Cardiac septum (tissue), 1 donor: ENCODE results near the gene CFAP92. TPM values are rescaled to one million over a fixed set of nuclear protein-coding genes. Genes with fewer than 3 reads are reported as not detected.
A peak's percentile ranks its signal among the peaks of the same experiment; 100 is the strongest.
"Not testable (repeated sequence)": the region's sequence is repeated elsewhere in the genome, so short reads cannot be mapped to it uniquely, and the experiment has no call there.

ENCODE experiments used
- DNase-seq: peaks from one replicate; pipeline ENCODE4 v3.0.0-alpha.2; 2020; ENCODE audit warnings: low spot score
- intact Hi-C: fragments of 100-400 bp; cut with DNase I; formaldehyde crosslinking; loops from one replicate; pipeline ENCODE4 v1.14.0; 2022
- total RNA-seq: library from RNA; stranded (reverse); fragmentation: NEBNext Ultra II Directional; extraction: Animal tissue kit (Norgen Biotek cat#: 25700); gene quantifications from one replicate; pipeline ENCODE4 v1.2.1, GENCODE V29; 2021
- donor health status: DM: no; HTN: no; CAD: no.

CFAP92 gene
- total RNA-seq, 1 donor from 2014 or later = 0.27 TPM

DNA sequence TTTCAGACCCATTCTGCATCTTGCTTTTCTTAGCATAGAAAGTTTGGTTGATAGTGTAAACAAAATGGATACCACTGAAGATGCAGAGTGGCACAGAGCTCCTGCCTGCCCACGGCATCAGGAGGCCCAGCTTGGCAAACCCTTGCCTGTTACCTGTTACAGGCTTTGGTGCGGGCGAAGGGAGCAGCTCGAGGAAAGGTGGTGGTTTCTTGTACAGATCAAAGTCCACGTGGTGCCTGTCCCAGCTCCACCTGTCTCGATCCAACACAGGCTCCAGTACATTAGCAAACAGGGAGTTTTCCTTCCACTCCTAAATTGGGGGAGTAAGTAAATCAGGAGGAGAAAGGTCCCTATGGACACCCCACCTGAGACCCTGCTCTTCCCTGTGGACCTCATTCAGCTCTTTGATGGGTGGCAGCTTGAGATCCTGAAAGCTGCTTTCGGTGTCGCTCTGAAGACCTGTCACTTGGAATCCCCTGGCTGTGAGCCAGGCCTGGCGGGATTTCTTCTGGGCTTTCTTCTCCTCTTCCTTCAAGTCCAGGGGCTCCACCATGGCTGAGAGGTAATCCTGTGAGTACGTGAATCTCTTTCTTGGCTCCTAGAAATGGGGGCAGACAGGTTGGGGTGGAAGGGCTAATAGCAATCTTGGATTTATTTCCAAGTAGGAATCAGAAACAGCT, 78.8 kb downstream of the CFAP92 start:
- DNase-seq = no peak
- intact Hi-C loops = no loop called here

- intact Hi-C loops = no loop called here
- DNase-seq = no peak
Observed at GRCh38 chr3:128911911-128912310, 82.0 kb downstream of the CFAP92 start.

GRCh38 chr3:128910006-128910405, 83.9 kb downstream of the CFAP92 start:
- intact Hi-C loops = no loop called here
- DNase-seq = no peak

GRCh38 chr3:128908951-128909350, 84.9 kb downstream of the CFAP92 start:
- intact Hi-C loops = no loop called here
- DNase-seq = no peak

GRCh38 chr3:128907706-128908445, 86.0 kb downstream of the CFAP92 start:
- intact Hi-C loops = no loop called here
- no peak for DNase-seq

GRCh38 chr3:128906804-128907525, 86.9 kb downstream of the CFAP92 start:
- intact Hi-C loops = no loop called here
- DNase-seq = no peak

GRCh38 chr3:128906031-128906803, 87.7 kb downstream of the CFAP92 start:
- intact Hi-C loops = no loop called here
- DNase-seq = no peak

- no peak for DNase-seq
- intact Hi-C loops = no loop called here
Observed at GRCh38 chr3:128903501-128903900, 90.4 kb downstream of the CFAP92 start.

DNA sequence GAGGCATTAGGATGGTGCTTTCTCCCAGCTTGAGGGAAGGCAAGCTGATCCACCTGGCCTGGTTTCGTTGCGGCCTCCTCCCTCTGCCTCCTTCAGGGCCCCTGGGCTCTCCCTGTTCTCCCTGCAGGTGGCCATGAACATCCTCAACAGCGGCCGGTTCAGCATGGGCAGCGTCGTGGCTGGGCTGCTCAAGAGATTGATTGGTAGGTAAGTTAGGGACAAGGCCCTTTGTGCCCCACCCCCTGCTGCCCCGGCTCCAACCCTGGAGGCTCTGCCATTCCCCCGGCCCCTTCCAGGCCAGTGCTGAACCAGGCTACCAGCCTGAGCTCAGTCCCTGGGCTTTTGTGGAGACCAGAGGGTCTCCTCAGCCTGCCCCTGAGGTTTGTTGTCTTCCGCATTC, 91.5 kb downstream of the CFAP92 start:
- no peak for DNase-seq

DNA sequence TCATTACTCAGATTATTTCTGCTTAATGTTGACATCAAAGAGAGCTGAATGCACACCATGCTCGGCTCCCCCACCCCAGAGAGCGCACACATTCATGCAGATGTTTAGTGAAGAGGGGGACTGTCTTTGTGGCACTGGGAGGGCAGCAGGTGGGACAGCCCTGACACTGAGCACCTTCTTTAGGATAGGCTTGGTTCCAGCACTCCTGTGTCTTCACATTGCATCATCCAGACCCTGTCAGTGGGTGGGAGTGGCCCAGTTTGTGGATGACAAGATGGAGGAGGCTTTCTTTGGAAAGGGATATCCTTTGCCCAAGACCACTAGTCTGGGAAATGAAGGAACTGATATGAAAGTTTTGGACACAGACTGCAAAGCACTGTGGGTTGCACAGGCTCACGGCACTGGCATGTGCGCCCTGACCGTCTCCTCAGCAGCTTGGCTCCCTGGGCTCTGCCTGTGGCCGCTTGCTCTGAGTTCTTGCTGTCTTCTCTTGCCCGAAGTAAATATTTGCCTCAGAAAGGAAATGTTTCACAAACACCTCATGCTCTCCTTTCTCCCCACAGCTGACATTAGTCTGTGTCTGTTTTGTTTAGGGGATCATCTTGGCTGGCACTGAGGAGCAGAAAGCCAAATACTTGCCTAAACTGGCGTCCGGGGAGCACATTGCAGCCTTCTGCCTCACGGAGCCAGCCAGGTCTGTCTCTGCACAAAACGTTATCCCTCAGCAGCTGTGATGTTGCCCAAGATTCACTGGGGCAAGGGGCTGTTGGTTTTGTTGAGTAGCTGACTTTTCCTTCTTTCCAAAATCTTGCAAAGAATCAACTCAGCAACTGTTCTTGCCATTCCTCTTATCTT, 97.8 kb downstream of the CFAP92 start:
- DNase-seq = no peak
- intact Hi-C loops = no loop called here

More for the DNA sequence above, 91.5 kb downstream of the CFAP92 start:
- intact Hi-C loops = no loop called here

DNA sequence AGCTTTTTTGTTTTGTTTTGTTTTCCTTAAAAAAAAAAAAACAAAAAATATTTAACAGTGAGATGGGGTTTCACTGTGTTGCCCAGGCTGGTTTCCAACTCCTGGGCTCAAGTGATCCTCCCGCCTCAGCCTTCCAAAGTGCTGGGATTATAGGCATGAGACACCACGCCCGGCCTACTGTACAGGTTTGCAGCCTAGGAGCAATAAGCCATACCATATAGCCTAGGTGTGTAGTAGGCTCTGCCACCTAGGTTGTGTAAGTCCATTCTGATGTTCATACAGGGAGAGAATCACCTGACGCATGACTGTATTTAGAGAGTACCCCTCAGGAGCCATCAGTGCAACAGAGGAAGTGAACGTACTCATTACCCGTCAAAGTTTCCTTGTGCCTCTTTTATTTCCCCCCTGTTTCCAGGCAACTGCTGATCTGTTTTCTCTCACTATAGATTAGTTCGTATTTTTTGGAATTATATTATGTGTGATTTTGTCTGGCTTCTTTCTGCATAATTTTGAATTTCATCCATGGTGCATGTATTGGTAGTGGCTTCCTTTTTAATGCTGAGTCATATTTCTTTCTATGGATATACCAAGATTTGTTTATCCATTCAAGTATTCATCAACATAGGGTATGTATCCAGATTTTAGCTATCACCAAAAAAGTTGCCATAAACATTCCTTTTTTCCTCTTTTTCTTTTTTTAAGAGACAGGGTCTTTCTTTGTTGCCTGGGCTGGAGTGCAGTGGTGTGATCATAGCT, 104.6 kb downstream of the CFAP92 start:
- intact Hi-C loops = no loop called here

GRCh38 chr3:128884992-128885391, 108.9 kb downstream of the CFAP92 start:
- intact Hi-C loops = no loop called here
- DNase-seq = no peak

More for the DNA sequence above, 104.6 kb downstream of the CFAP92 start:
- no peak for DNase-seq

- intact Hi-C loops = no loop called here
- DNase-seq = no peak
Observed at GRCh38 chr3:128882719-128883118, 111.2 kb downstream of the CFAP92 start.

GRCh38 chr3:128881576-128881975, 112.3 kb downstream of the CFAP92 start:
- intact Hi-C loops = no loop called here
- no peak for DNase-seq

- DNase-seq, intact Hi-C loops: not testable (repeated sequence)
Observed at GRCh38 chr3:128880455-128880854, 113.4 kb downstream of the CFAP92 start.

DNA sequence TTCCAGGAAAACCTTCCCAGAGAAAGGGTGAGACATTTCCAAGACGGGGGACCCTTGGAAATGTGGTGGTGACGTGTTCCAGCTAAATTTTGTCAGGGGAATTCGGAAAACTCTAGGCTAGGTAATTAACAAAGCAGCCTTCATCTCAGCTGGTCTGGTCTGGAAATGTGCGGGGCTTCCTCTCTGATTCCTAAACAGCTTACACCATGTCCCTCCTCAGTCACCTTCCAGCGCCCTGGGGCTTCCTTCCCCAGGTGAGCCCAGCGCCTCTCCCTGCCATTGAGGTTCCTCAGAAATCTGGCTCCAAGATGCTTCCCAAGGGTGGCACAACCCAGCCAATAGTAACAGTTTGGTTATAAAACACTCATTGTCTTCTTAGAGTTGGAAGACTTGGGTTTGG, 113.9 kb downstream of the CFAP92 start:
- DNase-seq = no peak
- intact Hi-C loops = loop anchor here (2.0 to 10.0 kb wide), 2 partner anchors 195 to 263 kb away; no protein-coding TSS in a partner anchor

DNA sequence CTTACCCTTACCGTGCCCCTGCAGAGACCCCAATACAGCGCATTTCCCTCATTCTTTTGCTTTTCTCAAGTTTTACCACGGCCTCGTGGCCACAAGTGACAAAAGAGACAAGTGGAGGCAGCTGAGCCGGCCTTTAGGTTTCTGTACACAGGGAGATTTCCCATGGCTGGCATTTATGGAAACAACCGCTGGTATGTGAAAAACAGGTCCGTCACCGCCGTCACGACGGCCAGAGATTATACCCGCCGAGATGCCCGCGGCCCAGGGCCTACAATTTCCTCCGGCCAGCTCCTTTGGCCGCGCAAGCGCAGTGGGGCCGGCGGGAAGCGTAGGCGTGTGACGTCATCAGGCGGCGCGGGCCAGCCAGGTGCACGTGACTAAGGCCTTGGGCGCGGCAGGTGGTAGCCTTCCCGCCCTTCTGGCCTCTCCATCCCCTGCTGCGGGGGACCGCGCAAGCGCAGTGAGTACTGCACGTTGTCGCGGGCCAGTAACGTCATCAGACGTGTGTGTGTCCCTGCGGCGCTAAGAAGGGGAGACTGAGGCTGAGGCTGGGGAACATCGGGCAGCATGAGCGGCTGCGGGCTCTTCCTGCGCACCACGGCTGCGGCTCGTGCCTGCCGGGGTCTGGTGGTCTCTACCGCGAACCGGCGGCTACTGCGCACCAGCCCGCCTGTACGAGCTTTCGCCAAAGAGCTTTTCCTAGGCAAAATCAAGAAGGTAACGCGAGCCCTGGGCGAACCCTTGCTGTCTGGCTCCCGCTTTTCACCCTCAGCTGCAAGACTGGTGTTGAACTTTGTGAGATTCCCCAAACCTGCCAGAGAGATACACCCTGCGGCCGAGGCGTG, 114.5 kb downstream of the CFAP92 start, which contains the start of gene ACAD9:
ACAD9 (plus strand) TSS at position 496 of the 845 bp plus-strand sequence; CDS start at position 568, 72 bp downstream.
- DNase-seq = peak; percentile 98
- intact Hi-C loops = loop anchor here (2.0 to 10.0 kb wide), 2 partner anchors 195 to 263 kb away; no protein-coding TSS in a partner anchor
